Activated naive CD4-positive, alpha-beta T cell treated with anti-CD3 and anti-CD28 coated beads, Interleukin-2, amount 50 U/mL, for 16 hours (primary cell): ENCODE measurements around the gene FKBP15.
"Not testable (repeated sequence)": the region's sequence is repeated elsewhere in the genome, so short reads cannot be mapped to it uniquely, and the experiment has no call there.

Experiments
- DNase-seq: peaks from one replicate; pipeline ENCODE4 v3.0.0-alpha.2; 2020

FKBP15 gene

DNA sequence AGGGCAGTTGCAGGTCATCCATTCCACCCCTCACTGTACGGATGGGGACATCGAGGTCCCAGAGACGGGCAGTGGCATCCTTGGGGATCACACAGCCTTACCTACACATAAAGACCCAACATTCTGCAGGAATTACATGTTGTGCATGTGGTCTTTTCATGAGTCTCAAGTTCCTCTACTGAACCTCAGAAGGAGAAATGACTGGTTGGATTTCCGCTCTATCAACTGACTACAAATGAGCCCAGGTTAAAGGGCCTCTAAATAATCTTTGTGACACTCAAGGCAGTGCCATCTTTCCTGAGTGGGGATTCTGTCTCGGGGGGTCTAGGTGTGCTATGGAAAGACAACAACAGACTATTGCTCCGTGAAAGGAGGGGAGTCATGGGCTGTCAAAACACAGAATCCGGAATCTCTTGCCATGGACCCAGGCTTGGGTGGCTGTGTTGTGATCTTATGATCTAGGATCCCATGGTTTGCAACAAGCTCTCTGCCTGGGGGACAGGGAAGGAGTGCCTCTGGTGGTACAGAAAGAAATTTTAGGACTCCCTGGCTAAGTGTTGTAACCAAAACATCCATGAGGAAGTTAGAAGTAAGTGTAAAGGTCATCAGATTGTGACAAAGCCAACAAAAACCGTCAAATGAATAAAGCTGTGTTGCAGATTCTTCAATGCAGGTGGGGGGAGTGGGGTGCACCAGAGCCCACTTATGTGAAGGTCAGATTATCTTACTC, 72.1 kb downstream of the FKBP15 start:
- no peak for DNase-seq

DNA sequence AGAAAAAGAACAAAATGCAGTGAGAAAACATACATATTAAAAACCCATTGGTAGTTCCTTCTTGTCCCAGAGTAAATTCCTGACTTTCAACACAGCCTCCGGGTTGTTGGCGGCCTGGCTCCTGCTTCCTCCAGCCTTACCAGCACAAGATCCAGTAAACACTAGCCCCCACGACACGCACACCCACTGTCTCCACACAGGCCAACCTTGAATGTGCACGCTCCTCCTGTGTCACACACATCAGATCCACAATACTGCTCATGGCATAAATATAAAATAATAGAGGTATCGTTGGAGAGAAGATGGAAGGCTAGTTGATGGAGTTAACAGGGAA, 72.7 kb downstream of the FKBP15 start:
- no peak for DNase-seq

DNA sequence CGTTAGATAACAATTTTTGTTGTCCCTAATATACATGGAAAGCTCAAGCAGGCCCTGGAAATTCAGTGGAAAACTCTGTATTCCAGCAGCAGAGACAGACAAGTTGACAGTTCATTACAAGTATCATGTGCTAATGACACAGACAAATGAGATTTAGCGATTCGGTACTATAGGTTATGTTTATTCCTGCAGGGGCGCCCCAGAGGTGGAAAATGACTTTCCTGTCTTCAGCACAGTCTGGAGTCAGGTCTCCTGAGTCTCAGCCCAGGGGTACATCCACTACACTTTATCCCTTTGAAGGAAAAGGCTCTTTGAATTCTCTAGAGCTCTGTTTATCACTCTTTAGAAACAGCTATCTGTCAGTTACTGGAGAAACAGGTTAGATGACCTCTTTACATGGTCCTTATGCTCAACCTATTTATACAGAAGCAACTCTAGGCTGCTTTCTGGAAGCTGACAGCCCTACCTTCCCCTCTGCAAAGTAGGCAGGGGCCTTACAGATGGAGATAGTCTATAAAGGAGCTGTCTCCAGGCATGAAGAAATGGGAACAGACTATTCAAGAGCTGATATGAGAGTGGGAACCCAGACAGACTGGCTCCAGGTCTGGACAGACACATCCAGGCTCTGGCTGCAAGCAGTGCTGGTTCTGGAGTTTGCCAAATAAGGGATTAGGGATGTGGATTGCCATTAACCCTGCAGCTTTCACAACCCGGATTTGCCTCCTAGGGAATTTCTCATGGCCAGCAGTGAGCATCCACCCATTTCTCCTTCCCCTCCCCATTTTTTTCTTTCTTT, 77.4 kb downstream of the FKBP15 start:
- DNase-seq: no peak

DNA sequence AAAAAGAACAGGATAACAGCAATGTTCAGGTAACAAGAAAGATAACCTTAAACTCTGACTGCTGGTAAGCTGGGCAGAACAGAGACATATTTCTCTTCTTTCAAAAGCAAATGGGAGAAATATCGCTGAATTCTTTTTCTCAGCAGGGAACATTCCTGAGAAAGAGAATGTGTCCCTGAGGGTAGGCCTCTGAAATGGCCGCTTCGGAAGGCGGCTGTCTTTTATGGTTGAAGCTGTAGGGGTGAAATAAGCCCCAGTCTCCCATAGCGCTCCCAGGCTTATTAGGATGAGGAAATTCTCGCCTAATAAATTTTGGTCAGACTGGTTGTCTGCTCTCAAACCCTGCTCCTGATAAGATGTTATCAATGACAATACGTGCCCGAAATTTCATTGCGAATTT, 80.2 kb downstream of the FKBP15 start:
- not testable (repeated sequence) for DNase-seq

DNA sequence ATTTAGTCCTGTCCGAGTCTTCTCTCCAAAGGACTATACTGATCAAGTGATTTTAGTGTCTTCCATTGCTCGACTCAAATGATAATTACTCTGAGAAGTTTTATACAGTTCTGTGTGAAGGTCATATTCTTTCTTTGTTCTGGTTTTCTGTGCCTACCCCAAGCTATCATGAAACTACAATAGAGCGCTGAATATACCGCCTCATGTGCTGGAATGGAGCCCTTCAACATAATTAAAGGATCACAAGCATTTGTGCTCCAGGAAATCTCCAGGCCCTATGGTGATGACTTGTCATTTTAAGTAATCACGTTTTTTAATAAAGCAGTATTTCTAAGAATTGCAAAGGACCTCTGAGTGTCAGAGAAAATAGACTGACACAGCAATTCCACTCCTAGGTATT, 81.1 kb downstream of the FKBP15 start:
- DNase-seq: no peak

DNA sequence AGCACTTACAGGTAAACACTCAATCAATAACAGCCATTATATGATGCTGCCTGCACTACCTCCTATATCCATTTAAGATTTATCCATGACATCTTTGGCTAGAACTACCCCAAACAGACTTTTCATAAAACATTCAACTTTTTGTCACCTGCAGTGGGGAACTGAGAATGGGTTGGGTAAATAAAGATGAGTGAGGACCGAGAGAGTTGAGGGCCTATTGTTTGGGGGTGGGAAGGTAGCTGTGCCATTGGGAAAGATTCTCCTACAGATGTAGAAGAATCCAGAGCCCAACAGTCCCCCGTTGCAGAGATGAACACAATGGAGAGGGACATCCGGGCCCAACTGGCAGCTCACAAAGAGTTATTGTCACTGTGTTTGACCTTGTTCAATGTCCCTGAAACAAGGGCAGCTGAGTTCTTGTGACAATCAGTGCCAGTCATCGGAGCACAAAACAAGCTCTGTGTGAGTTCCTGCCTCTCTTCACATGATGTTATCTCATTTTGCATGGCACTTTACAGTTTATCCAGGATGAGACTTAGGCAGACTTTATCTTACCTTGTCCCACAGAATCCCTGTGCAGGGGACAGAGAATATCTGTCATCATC, 81.8 kb downstream of the FKBP15 start:
- DNase-seq: no peak

DNA sequence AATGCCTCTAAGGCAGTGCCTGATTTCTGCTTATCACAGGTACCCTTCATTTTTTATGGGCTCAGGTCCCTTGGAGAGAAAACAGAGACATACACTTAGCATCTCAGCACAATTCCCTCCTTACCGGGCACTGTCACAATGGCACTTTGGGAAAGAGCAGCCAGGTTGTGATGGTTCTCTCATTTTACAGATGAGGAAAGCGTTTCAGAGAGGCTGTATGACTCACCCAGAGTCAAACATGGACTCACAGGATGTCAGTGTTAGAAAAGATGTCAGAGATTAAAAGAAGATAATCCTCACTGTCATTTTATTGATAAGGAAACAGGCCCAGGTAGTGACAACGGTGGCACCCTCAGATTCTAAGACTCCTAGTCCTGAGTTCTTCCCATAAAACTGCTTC, 82.3 kb downstream of the FKBP15 start:
- DNase-seq: no peak

DNA sequence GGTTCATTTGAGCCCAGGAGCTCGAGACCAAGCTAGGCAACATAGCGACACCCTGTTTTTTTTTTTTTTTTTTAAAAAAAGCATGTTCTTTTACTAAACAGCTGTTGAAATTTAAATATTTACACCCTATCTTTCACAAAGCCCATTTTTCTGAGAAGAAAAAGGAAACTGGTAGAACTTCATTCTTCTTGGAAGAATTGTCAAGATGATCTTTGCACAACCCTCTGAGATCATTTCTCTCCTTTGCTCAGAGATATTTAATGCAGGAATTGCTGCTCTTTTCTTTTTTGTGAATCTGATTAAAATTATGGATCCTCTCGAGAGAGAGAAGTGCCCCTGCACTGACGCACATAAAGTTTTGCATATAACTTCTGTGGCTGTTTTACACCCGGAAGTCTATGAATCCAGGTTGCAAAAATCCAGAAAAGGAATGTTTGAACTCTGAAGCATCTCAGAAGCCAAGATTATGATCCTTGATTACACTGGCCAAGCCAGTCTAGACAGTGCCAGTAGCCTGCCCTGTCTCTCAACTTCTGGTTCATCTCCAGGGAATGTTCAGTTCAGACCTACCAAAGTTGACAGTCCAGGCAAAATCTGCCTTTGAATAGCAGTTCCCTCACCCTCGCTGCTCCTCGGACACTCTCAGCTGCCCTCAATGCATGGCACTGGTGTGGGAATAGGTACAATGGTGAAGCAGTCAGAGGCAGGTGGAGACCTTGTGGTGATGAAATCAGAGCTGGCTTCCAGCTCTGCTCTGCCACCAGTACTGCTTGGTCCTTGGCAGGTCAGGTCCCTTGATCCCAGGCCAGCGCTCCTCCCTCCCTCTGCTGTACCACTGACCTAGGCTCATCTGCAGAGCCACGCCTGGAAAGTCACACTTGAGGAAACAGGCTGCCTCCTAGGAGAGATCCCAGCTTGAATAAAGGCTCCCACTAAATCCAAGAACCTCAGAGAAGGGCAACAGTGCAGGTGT, 83.6 kb downstream of the FKBP15 start:
- DNase-seq: no peak

DNA sequence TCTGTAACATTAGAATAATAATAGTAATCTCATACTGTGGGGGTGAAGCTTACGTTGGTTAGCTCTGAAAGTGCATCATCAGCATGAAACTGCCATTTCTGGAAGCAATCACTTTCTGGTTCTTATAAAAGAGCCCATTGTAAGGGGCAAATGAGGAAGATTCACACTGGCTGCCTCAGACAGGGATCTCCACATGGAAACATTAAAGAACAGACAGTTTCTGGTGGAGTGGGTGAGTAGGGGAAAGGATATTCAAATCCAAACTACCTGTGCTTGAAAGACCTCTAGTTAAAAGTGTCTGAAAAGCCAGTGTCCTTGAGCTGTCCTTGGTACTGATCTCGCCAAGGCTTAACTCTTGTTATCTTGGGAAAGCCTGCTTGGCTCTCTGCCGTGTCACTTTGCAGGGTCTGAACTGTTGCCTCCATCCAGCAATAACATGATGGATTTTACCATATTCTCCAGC, 89.4 kb downstream of the FKBP15 start:
- DNase-seq: no peak

DNA sequence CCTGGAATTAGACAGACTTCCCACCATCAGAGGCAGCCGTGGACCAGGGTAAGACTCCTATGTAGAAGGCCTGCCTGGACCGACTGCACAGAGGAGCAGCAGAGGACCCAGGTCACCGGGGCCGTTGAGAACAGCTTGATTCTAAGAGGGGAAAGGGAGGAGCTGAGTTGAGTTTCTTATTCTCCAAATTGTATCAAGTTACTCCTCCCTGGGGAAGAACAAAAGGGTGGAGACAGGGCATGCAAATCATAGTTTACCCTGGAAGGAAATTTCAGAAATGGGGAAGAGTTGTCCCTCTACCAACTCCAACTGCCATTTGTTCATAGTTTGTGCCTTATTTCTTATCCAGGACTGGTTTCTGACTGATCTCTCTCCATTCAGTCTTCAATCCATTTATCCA, 91.2 kb downstream of the FKBP15 start:
- no peak for DNase-seq

DNA sequence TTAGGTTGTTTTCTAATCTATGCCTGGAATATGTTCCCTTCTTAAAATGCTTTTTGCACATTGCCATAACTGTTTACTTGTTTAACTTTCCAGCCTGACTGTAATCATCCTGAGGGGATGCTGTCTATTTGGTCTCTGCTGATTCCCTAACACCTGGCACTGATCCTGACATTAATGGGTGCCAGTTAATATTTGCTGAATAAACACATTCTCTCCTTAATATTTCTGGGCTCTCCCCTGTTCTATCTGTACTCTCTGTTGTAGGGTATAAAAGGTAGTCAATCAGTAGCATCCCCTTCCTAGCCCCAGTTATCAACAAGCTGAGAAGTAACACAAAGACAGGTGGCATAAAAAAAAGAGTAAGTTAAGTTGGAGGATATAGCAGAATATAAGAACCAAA, 91.6 kb downstream of the FKBP15 start:
- no peak for DNase-seq

DNA sequence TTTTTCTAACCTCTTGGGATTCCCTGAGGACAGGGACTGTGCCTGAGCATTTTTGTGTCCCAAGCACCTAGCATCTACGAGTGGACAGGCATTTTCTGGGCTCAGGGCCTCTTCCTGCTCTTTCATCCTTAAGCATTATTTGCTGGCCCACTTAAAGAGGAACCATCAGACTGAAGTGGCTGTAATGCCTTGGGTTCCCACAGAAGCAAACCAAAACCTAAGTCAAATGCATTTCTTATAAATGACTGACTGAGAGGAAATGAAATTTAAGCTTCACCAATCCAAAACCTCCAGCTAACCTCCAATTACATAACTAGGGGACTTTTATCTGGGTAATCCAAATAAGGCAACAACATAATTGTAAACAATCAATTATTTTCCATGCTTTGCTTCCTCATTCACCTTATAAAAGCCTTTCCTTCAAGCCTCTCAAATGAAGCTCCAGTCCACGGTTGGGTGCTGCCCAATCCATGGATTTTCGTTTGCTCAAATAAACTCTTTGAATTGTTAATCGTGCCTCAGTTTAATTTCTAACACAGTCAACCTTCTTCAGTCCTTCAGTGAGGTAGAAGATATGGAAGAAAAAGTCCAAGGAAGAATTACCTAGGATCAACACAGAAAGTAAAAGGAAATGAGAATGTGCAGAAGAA, 95.6 kb downstream of the FKBP15 start:
- no peak for DNase-seq

DNA sequence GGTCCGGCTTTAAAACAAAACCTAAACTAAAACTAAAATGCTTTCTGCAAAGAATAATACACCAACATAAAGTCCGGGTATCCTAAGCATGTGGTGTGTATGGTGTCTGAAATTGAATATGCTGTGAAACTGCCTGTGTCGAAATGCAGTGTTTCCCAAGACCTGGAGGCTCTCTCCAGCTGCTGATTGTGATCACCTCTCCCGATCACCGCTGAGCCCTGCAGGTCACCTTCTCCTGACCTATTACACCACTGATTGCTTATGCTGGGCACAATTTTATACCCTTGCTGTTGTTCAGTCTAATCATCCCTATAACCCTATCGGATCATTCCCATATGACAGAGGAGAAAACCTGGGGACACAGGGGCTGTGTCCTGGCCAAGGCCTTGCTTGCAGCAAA, 102.2 kb downstream of the FKBP15 start:
- DNase-seq: not testable (repeated sequence)
